Measurements from ENCODE around the gene HSF4.
"Not testable (repeated sequence)": the region's sequence is repeated elsewhere in the genome, so short reads cannot be mapped to it uniquely, and the experiment has no call there.

Gene HSF4

DNA sequence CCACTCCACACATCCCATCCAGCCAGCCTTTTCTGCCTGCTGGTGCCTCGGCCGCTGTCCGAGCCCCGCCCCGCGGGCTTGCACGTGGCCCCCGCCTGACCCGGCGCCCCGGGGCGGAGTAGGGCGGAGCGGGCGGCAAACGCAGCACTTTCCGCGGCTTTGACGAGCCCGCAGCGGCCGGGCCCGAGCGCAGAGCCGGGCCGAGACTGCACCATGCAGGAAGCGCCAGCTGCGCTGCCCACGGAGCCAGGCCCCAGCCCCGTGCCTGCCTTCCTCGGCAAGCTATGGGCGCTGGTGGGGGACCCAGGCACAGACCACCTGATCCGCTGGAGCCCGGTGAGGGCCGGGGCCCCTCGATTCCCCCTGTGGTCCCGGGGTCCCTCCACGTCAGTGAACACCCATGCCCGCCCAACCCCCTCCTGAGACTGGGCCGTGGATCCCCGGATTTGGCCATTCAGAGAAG is at the start of gene HSF4:
HSF4 (plus strand) TSS at position 147 of the 463 bp plus-strand sequence; CDS start at position 214, 67 bp downstream.
- peak; percentile 46 for DNase-seq (ENCODE audit: low read depth)

- DNase-seq (ENCODE audit: low read depth) = peak; percentile 29
Measured at GRCh38 chr16:67114793-67115192, 49.8 kb upstream of the HSF4 start.

DNA sequence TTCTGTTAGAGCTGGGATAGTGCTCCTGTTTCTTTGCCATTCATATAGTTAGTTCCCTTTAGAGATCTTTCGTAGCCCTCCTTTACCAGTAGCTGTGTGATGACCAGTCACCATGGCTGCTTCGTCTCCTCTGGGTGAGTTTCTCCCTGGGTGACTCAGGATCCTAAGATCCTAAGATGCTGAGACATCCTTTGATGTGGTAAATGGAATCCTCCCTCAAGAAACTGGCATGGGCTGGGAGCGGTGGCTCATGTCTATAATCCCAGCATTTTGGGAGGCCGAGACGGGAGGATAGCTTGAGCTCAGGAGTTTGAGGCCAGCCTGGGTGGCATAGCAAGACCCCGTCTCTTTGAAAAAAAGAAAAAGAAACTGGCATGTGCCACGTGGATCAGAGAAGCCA is 48.9 kb upstream of the HSF4 start:
- peak; percentile 92 for DNase-seq (ENCODE audit: low read depth)

DNA sequence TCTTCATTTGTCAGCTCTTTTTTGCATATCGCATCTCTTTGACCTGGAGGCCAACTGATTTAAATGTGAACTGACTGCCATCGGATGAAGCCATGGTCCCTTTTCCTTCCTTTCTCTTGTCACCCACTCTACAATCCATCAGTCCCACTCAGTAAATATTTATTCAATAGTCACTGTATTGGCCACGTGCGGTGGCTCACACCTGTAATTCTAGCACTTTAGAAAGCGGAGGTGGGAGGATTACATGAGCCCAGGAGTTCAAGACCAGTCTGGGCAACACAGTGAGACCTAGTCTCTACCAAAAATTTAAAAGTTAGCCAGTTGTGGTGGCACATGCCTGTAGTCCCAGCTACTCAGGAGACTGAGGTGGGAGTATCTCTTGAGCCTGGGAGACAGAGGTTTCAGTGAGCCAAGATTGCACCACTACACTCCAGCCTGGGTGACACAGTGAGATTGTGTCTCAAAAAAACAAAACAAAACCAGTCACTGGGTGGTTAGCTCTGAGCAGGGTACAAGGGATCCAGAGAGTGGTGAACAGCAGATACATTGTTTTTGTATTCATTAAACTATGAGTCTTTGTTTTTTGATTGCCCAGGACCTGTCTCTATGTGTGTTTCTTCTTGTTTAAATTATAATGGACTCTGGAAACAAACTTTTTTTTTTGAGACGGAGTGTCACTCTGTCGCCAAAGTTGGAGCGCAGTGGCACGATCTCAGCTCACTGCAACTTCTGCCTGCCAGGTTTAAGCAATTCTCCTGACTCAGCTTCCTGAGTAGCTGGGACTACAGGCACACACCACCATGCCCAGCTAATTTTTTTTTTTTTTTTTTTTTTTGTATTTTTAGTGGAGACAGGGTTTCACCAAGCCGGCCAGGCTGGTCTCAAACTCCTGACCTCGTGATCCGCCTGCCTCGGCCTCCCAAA is 47.9 kb upstream of the HSF4 start:
- no peak for DNase-seq (ENCODE audit: low read depth)

DNA sequence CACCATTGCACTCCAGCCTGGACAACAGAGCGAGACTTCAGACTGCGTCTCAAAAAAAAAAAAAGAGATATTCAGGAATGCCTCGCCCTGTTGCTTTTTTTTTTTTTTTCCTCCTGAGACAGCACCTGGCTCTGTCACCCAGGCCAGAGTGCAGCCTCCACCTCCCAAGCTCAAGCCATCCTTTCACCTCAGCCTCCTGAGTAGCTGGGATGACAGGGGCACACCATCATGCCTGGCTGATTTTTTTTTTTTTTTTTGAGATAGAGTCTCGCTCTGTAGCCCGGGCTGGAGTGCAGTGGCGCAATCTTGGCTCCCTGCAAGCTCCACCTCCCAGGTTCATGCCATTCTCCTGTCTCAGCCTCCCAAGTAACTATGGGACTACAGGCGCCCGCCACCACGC is 46.8 kb upstream of the HSF4 start:
- no peak for DNase-seq (ENCODE audit: low read depth)

- no peak for DNase-seq (ENCODE audit: low read depth)
Measured at GRCh38 chr16:67120025-67120424, 44.5 kb upstream of the HSF4 start.

DNA sequence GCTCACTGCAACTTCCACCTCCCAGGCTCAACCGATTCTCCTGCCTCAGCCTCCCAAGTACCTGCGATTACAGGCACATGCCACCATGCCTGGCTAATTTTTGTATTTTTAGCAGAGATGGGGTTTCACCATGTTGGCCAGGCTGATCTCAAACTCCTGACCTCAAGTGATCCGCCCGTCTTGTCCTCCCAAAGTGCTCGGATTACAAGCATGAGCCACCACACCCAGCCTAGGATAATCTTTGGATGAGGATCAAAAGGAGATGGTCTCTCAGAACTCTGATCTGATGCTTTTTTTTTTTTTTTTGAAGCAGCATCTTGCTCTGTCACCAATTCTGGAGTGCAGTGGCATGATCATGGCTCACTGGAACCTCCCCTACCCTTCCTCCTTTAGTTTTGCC is 41.7 kb upstream of the HSF4 start:
- DNase-seq (ENCODE audit: low read depth) = not testable (repeated sequence)

GRCh38 chr16:67128417-67128816 is 36.1 kb upstream of the HSF4 start:
- DNase-seq (ENCODE audit: low read depth) = no peak

DNA sequence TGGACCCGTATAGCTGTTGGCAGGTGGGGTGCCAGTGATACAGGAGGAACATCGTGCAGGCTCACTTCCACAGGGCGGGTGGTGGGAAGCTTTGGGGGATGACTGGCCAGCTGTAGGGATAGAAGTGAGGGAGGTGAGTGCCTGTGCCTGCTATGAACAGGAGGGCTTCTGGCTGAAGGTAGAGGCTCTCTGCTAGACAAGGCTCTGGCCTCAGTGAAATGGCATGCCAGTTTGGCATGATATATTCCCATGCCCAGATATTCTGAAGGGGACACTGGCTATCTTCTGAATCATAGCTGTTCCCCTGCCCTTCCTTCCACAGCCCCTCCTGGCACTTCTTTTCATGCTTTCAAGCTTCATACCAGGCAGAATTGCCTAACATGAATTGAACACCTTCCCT is 35.7 kb upstream of the HSF4 start:
- no peak for DNase-seq (ENCODE audit: low read depth)

DNA sequence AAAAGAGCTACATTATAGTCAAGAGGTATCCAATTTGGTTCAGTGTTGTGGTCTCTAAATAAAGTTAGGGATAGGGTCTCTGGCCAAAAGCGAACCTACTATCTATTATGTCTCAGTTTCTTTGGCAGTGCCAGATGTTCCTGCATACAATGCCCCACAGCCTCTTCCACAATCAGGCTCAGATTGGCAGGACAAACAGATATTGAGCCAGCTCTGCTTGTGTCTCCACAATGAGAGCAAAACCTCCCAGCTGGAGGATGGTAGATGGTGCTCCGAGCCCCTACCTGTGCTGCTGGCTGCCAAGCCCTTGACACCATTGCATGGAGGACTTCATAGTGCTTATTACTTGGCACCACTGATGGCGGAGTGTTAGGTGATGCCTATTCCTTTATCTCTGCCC is 35.1 kb upstream of the HSF4 start:
- DNase-seq (ENCODE audit: low read depth) = no peak

DNA sequence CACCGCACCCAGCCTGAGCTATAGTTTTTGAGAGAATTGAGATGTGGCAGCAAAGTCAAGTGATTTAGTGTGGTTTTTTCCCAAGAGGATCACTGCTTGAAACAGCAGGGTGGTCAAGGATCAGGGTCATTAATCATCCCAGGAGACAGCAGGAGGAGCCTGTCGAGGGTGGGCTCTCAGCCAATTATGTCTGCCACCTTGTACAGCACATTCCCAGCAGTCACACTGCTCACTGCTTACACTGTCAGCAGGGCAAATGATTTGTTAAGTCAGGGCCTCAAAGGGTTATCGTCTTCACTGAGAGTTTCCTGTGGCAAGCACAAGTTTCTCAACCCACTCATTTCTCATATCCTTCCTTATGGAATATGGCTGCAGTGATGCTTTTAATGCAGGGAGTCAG is 26.9 kb upstream of the HSF4 start:
- no peak for DNase-seq (ENCODE audit: low read depth)

- no peak for DNase-seq (ENCODE audit: low read depth)
Measured at GRCh38 chr16:67141391-67141790, 23.2 kb upstream of the HSF4 start.

- no peak for DNase-seq (ENCODE audit: low read depth)
Measured at GRCh38 chr16:67142342-67142741, 22.2 kb upstream of the HSF4 start.

- DNase-seq (ENCODE audit: low read depth) = no peak
Measured at GRCh38 chr16:67144943-67145342, 19.6 kb upstream of the HSF4 start.

- DNase-seq (ENCODE audit: low read depth) = no peak
Measured at GRCh38 chr16:67145746-67146145, 18.8 kb upstream of the HSF4 start.

- DNase-seq (ENCODE audit: low read depth) = no peak
Measured at GRCh38 chr16:67146523-67147357, 17.8 kb upstream of the HSF4 start.

DNA sequence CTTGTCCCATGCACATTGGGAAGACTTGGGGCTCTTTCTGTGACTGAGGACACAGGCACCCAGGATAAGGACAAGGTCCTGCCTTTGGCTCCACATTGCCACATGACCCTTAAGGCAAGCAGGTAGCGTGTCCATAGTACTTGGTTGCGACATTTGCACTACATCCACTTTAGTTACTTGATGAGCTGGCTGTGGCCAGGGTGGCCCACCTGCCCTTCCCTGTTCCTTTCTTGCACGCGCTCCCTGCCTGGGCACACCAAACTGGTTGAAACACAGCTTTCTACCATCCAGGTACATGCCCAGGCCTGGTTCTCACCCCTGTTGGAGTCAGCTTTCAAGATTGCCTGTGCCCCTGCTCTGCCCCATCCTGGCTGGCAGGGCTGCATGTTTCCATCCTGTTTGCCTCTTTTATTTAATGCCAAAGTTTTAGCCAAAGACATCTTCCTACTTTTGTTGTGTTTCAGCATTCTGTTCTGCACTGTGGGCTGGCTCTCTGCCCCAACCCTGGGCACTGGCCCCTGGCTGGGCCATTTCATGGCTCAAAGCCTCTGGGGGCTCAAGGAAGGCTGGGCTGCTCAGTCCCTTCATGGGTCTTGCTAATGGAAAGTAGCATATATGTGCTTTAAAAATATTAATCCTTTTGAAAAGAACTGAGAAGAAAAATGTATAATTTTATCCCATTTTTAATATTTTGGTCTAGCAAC is 17.0 kb upstream of the HSF4 start:
- DNase-seq (ENCODE audit: low read depth) = no peak

GRCh38 chr16:67148221-67148620 is 16.3 kb upstream of the HSF4 start:
- no peak for DNase-seq (ENCODE audit: low read depth)

- DNase-seq (ENCODE audit: low read depth) = no peak
Measured at GRCh38 chr16:67148656-67149275, 15.8 kb upstream of the HSF4 start.

- DNase-seq (ENCODE audit: low read depth) = no peak
Measured at GRCh38 chr16:67149276-67150046, 15.1 kb upstream of the HSF4 start.
